HL-60/S4 treated with phorbol 12-myristate 13-acetate at 8.2 ng/mL for 4 days and 3 days (cell line): ENCODE results near the gene ZSWIM4.
"Not testable (repeated sequence)": the region's sequence is repeated elsewhere in the genome, so short reads cannot be mapped to it uniquely, and the experiment has no call there.

Experiments used
- in situ Hi-C: fragments of 300-500 bp; cut with MboI; formaldehyde crosslinking; loops from 2 replicates; pipeline ENCODE4 v1.15.0; 2022; ENCODE audit warnings: low sequenced_read_pairs

ZSWIM4 gene

GRCh38 chr19:13794757-13795589 is at the start of gene ZSWIM4:
Gene ZSWIM4 (plus strand): TSS chr19:13795443. CDS start chr19:13795649, 206 bp downstream.
- in situ Hi-C loops: no loop called here

GRCh38 chr19:13747098-13747453 is 48.2 kb upstream of the ZSWIM4 start:
- in situ Hi-C loops: no loop called here

GRCh38 chr19:13748169-13748828 is 46.9 kb upstream of the ZSWIM4 start:
- in situ Hi-C loops: no loop called here

GRCh38 chr19:13751436-13751835 is 43.8 kb upstream of the ZSWIM4 start:
- in situ Hi-C loops: no loop called here

- in situ Hi-C loops: not testable (repeated sequence)
These were observed 41.6 kb upstream of the ZSWIM4 start for GRCh38 chr19:13753622-13754021.

GRCh38 chr19:13756210-13756609 is 39.0 kb upstream of the ZSWIM4 start:
- in situ Hi-C loops: no loop called here

GRCh38 chr19:13757805-13758772 is 37.2 kb upstream of the ZSWIM4 start:
- in situ Hi-C loops: no loop called here

- in situ Hi-C loops: no loop called here
These were observed 36.4 kb upstream of the ZSWIM4 start for GRCh38 chr19:13758795-13759194.

- in situ Hi-C loops: no loop called here
These were observed 33.8 kb upstream of the ZSWIM4 start for GRCh38 chr19:13761423-13761822.

GRCh38 chr19:13762635-13763235 is 32.5 kb upstream of the ZSWIM4 start:
- in situ Hi-C loops: no loop called here

GRCh38 chr19:13763265-13763664 is 32.0 kb upstream of the ZSWIM4 start:
- in situ Hi-C loops: no loop called here

- in situ Hi-C loops: no loop called here
These were observed 31.0 kb upstream of the ZSWIM4 start, which contains the start of gene MRI1 for GRCh38 chr19:13764101-13764807. Gene MRI1 (plus strand): TSS chr19:13764522. CDS start chr19:13764589, 67 bp downstream.

- in situ Hi-C loops: no loop called here
These were observed 30.3 kb upstream of the ZSWIM4 start for GRCh38 chr19:13764821-13765394.

- in situ Hi-C loops: no loop called here
These were observed 29.7 kb upstream of the ZSWIM4 start for GRCh38 chr19:13765395-13766094.

GRCh38 chr19:13766095-13766481 is 29.2 kb upstream of the ZSWIM4 start:
- in situ Hi-C loops: no loop called here

- in situ Hi-C loops: no loop called here
These were observed 26.7 kb upstream of the ZSWIM4 start for GRCh38 chr19:13768510-13768909.

- in situ Hi-C loops: no loop called here
These were observed 25.1 kb upstream of the ZSWIM4 start for GRCh38 chr19:13770013-13770635.
